Caco-2 (cell line): ENCODE results near the gene MAPK8IP2. TPM values are rescaled to one million over a fixed set of nuclear protein-coding genes. Genes with fewer than 3 reads are reported as not detected.
"Not testable (repeated sequence)": the region's sequence is repeated elsewhere in the genome, so short reads cannot be mapped to it uniquely, and the experiment has no call there.

ENCODE experiments used
- BruUV-seq: library from RNA; stranded (reverse); fragments of 400-500 nt; replicated peaks from 2 replicates; lab custom pipeline; 2021; lab: Mats Ljungman, UMichigan
- CTCF ChIA-PET: fragments of 300-600 bp; sonication (Branson Sonifier 250); formaldehyde crosslinking; loops from one replicate; lab custom pipeline; 2022; ENCODE audit warnings: antibody characterized with exemption; lab: Charles Lee
- POLR2A ChIA-PET: fragments of 300-600 bp; sonication (Branson Sonifier 250); formaldehyde crosslinking; loops from one replicate; lab custom pipeline; 2022; ENCODE audit warnings: antibody characterized with exemption; lab: Charles Lee
- DNase-seq, 2 experiments: peaks; one replicate each; pipeline versions ENCODE4 v3.0.0 to v3.0.0-alpha.2; 2020 to 2022
- H3K27me3 ChIP-seq: replicated peaks from 2 replicates; pipeline ENCODE4 v1.6.0; 2011; ENCODE audit warnings: low read length; ENCODE audit not compliant: control insufficient read depth, insufficient read depth
- H3K36me3 ChIP-seq: 2 replicates; pipeline ENCODE4 v1.5.1; 2011; ENCODE audit warnings: low read length; ENCODE audit not compliant: control insufficient read depth, insufficient read depth
- H3K4me1 ChIP-seq: fragments of 250-450 bp; sonication (Bioruptor Pico); 2 replicates; pipeline ENCODE4 v1.5.1; 2020; ENCODE audit warnings: mild to moderate bottlenecking
- H3K4me3 ChIP-seq: 2 replicates; pipeline ENCODE4 v1.5.1; 2011; ENCODE audit warnings: low read depth, mild to moderate bottlenecking, control low read depth, low read length
- H3K9me3 ChIP-seq: fragments of 250-450 bp; sonication (Bioruptor Pico); 2 replicates; pipeline ENCODE4 v1.5.1; 2020; ENCODE audit warnings: mild to moderate bottlenecking, moderate library complexity
- H3K27ac Mint-ChIP-seq: one replicate; pipeline ENCODE4 v1.8.0; 2022; ENCODE audit warnings: mixed read lengths; ENCODE audit not compliant: unreplicated experiment
- H3K27me3 Mint-ChIP-seq: one replicate; pipeline ENCODE4 v1.8.0; 2022; ENCODE audit warnings: mixed read lengths; ENCODE audit not compliant: insufficient read depth, unreplicated experiment
- H3K36me3 Mint-ChIP-seq: one replicate; pipeline ENCODE4 v1.8.0; 2022; ENCODE audit warnings: mild to moderate bottlenecking, mixed read lengths; ENCODE audit not compliant: insufficient read depth, unreplicated experiment
- H3K4me1 Mint-ChIP-seq: one replicate; pipeline ENCODE4 v1.8.0; 2022; ENCODE audit warnings: low read depth, mixed read lengths; ENCODE audit not compliant: unreplicated experiment
- H3K4me3 Mint-ChIP-seq: one replicate; pipeline ENCODE4 v1.8.0; 2022; ENCODE audit warnings: mild to moderate bottlenecking, moderate library complexity, mixed read lengths; ENCODE audit not compliant: unreplicated experiment
- H3K9me3 Mint-ChIP-seq: one replicate; pipeline ENCODE4 v1.8.0; 2022; ENCODE audit warnings: mixed read lengths; ENCODE audit not compliant: unreplicated experiment
- intact Hi-C: fragments of 100-400 bp; cut with micrococcal nuclease; formaldehyde crosslinking; loops from one replicate; pipeline ENCODE4 v1.10.0; 2022; ENCODE audit not compliant: unreplicated experiment
- total RNA-seq: library from RNA; stranded (reverse); gene quantifications from 2 replicates; pipeline ENCODE4 v1.2.3, GENCODE V29; 2022
- TF ChIP-seq, protein P1 (sequence below), 2 experiments: fragments of 200-600 bp in 1 of 2; IDR thresholded peaks; 1 replicate in 1 of 2; 2 replicates in 1 of 2; pipeline versions ENCODE4 v1.5.1 to v1.8.0; 2011 to 2022; ENCODE audit warnings: antibody characterized with exemption in 1 of 2, control low read depth in 1 of 2, inconsistent platforms in 1 of 2, low read depth in 1 of 2, low read length in 1 of 2, mild to moderate bottlenecking in 1 of 2, moderate library complexity in 1 of 2; ENCODE audit not compliant: insufficient read depth in 1 of 2, severe bottlenecking in 1 of 2, unreplicated experiment in 1 of 2

Gene MAPK8IP2
- total RNA-seq, 1 experiment from 2014 or later = 3.9 TPM

DNA sequence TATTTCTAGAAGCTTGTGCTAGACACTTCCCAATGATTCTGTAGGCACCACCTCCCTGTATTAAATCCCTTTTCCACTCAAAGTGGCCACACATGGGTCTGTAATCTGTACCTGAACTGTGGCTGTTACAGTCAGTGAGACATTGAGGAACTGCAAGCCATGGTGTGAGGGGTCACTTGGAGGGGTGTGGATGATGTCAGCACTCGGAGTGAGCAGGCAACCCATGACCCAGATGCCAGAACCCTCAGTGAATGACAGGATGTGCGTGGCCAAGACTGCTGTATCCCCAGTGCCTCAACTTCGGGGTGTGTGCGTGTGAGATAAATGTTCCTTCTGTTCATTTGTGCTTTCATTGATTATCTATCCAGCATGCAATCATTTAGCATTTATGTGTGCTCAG is 57.3 kb downstream of the MAPK8IP2 start:
- H3K36me3 ChIP-seq = no peaks in the 10 kb centered on the region
- no peaks in the 10 kb centered on the region for H3K4me1 Mint-ChIP-seq
- no peak for DNase-seq
- H3K27me3 ChIP-seq = no peaks in the 10 kb centered on the region
- no peak overlapping the region for H3K4me3 ChIP-seq
- CTCF ChIA-PET = no interaction called here
- no peaks in the 10 kb centered on the region for H3K36me3 Mint-ChIP-seq
- H3K9me3 Mint-ChIP-seq = no peaks in the 10 kb centered on the region
- no peak overlapping the region for H3K27ac Mint-ChIP-seq
- H3K4me1 ChIP-seq = no peaks in the 10 kb centered on the region; the same call in 1 of the 2 replicates
- peaks cover 4% of the 10 kb centered on the region for H3K27me3 Mint-ChIP-seq
- H3K4me3 Mint-ChIP-seq = no peak overlapping the region
- no TSS peak for BruUV-seq
- POLR2A ChIA-PET = no interaction called here
- intact Hi-C loops = no loop called here
- H3K9me3 ChIP-seq = peaks cover 6% of the 10 kb centered on the region; the same call in 1 of the 2 replicates
- TF ChIP-seq, protein P1, sequence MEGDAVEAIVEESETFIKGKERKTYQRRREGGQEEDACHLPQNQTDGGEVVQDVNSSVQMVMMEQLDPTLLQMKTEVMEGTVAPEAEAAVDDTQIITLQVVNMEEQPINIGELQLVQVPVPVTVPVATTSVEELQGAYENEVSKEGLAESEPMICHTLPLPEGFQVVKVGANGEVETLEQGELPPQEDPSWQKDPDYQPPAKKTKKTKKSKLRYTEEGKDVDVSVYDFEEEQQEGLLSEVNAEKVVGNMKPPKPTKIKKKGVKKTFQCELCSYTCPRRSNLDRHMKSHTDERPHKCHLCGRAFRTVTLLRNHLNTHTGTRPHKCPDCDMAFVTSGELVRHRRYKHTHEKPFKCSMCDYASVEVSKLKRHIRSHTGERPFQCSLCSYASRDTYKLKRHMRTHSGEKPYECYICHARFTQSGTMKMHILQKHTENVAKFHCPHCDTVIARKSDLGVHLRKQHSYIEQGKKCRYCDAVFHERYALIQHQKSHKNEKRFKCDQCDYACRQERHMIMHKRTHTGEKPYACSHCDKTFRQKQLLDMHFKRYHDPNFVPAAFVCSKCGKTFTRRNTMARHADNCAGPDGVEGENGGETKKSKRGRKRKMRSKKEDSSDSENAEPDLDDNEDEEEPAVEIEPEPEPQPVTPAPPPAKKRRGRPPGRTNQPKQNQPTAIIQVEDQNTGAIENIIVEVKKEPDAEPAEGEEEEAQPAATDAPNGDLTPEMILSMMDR (IDR thresholded peaks at IDR 0.05; ENCODE audit: insufficient read depth in 1 of 2, low read depth in 1 of 2, low read length in 1 of 2, severe bottlenecking in 1 of 2, unreplicated experiment in 1 of 2) = no peak

DNA sequence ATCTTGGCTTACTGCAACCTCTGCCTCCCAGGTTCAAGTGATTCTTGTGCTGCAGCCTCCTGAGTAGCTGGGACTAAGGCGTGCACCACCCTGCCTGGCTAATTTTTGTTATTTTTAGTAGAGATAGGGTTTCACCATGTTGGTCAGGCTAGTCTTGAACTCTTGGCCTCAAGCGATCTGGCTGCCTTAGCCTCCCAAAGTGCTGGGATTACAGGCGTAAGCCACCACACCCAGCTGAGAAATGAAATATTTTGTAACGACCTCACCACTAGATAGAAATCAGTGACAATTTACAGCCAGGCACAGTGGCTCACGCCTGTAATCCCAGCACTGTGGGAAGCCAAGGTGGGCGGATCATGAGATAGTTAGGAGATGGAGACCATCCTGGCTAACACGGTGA is 59.1 kb downstream of the MAPK8IP2 start:
- H3K9me3 ChIP-seq, H3K4me1 Mint-ChIP-seq, H3K36me3 ChIP-seq, H3K27me3 Mint-ChIP-seq, H3K9me3 Mint-ChIP-seq, H3K4me3 ChIP-seq, H3K36me3 Mint-ChIP-seq, H3K4me1 ChIP-seq, intact Hi-C loops, H3K4me3 Mint-ChIP-seq, POLR2A ChIA-PET, H3K27me3 ChIP-seq, BruUV-seq, CTCF ChIA-PET, DNase-seq, H3K27ac Mint-ChIP-seq: not testable (repeated sequence)

DNA sequence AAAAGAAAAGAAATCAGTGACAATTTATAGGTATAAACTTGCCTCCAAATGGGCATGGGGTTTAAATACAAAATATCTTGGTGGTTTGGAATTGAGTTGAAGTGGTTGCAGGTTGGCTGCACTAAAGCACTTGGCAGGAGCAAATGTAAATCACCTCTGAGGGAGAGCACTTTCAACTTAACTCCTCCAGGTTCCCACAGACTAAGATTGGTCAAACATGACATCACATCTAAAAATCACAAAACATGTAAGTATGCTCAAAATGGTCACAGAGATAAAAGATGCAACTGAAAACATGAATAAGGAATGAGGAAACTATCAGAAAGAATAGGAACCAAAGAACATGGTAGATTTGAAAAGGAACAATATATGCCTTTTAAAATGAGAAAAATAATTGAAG is 59.7 kb downstream of the MAPK8IP2 start:
- Histone ChIP-seq H3K4me3 (no peak overlapping the region), H3K4me1 (no peaks in the 10 kb centered on the region; the same call in 1 of the 2 replicates), H3K27me3 (no peaks in the 10 kb centered on the region), H3K9me3 (no peaks in the 10 kb centered on the region), H3K36me3 (no peaks in the 10 kb centered on the region)
- Mint-ChIP-seq H3K4me3 (no peak overlapping the region), H3K27me3 (peaks cover 5% of the 10 kb centered on the region), H3K36me3 (no peaks in the 10 kb centered on the region), H3K27ac (no peak overlapping the region), H3K4me1 (no peaks in the 10 kb centered on the region), H3K9me3 (no peaks in the 10 kb centered on the region)
- TF ChIP-seq, protein P1 (IDR thresholded peaks at IDR 0.05; ENCODE audit: insufficient read depth in 1 of 2, low read depth in 1 of 2, low read length in 1 of 2, severe bottlenecking in 1 of 2, unreplicated experiment in 1 of 2) = no peak
- ChIA-PET POLR2A (no interaction called here), CTCF (interaction anchor here (0.6 kb wide), 1 partner anchor 35 kb away, joined by 9 read pairs; no protein-coding TSS in a partner anchor)
- BruUV-seq = no TSS peak
- no peak for DNase-seq
- intact Hi-C loops = no loop called here

Other genes starting within 250 kb of the MAPK8IP2 start
- 77.8 and 82.8 TPM in 2 replicates for gene SBF1, start 125.8 kb upstream of the MAPK8IP2 start, total RNA-seq
- gene ADM2, start 119.2 kb upstream of the MAPK8IP2 start, total RNA-seq = 28.8 and 30.5 TPM in 2 replicates
- 0.32 TPM in 1 of 2 replicates, not detected in the other for gene MIOX, start 113.9 kb upstream of the MAPK8IP2 start, total RNA-seq
- 68.8 and 77.1 TPM in 2 replicates for gene LMF2, start 93.1 kb upstream of the MAPK8IP2 start, total RNA-seq
- 84.3 and 88.9 TPM in 2 replicates for gene NCAPH2, start 92.6 kb upstream of the MAPK8IP2 start, total RNA-seq
- 3.0 and 6.5 TPM in 2 replicates for gene SCO2, start 75.2 kb upstream of the MAPK8IP2 start, total RNA-seq
- gene TYMP, start 70.8 kb upstream of the MAPK8IP2 start, total RNA-seq = 3.7 and 3.9 TPM in 2 replicates
- gene KLHDC7B, start 54.9 kb upstream of the MAPK8IP2 start, total RNA-seq = 1.1 and 2.0 TPM in 2 replicates
- gene SYCE3, start 37.9 kb upstream of the MAPK8IP2 start, total RNA-seq = not detected in 2 replicates
- 19.8 and 24.6 TPM in 2 replicates for gene CPT1B, start 22.4 kb upstream of the MAPK8IP2 start, total RNA-seq
- gene CHKB, start 17.9 kb upstream of the MAPK8IP2 start, total RNA-seq = 43.3 and 45.4 TPM in 2 replicates
- 11.5 TPM in 2 replicates for gene ARSA, start 27.4 kb downstream of the MAPK8IP2 start, total RNA-seq
- 4.3 and 4.5 TPM in 2 replicates for gene SHANK3, start 72.0 kb downstream of the MAPK8IP2 start, total RNA-seq
- gene ACR, start 137.4 kb downstream of the MAPK8IP2 start, total RNA-seq = not detected in 2 replicates
- gene RABL2B, start 182.8 kb downstream of the MAPK8IP2 start, total RNA-seq = 17.2 and 22.3 TPM in 2 replicates